GM18526 (cell line): ENCODE results near the gene TM2D1.

Experiments
- POLR2A ChIP-seq: IDR thresholded peaks from 3 replicates; pipeline ENCODE4 v1.6.1; 2011; ENCODE audit not compliant: insufficient read length; ENCODE audit errors: extremely low read depth

TM2D1 gene

GRCh38 chr1:61638296-61638695, 86.6 kb downstream of the TM2D1 start:
- no peak for TF ChIP-seq POLR2A

- TF ChIP-seq POLR2A: no peak
These were observed 87.5 kb downstream of the TM2D1 start for GRCh38 chr1:61637470-61637869.

GRCh38 chr1:61636814-61637213, 88.1 kb downstream of the TM2D1 start:
- TF ChIP-seq POLR2A: no peak

- TF ChIP-seq POLR2A: no peak
These were observed 88.6 kb downstream of the TM2D1 start for GRCh38 chr1:61636376-61636775.

DNA sequence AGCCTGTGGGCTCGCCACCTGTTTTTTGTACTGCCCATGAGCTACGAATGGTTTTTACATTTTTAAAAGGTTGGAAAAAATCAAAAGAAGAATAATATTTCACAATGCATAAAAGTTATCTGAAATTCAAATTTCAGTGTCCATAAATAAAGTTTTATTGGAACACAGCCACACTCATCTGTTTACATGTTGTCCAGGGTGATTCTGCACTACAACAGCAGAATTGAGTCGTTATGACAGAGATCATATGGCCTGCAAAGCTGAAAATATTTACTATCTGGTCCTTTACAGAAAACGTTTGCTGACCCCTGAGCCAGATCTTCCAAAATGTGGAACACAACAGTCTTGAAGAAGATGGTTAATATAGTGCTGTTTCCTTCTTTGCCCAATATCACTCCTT, 89.4 kb downstream of the TM2D1 start:
- no peak for TF ChIP-seq POLR2A

DNA sequence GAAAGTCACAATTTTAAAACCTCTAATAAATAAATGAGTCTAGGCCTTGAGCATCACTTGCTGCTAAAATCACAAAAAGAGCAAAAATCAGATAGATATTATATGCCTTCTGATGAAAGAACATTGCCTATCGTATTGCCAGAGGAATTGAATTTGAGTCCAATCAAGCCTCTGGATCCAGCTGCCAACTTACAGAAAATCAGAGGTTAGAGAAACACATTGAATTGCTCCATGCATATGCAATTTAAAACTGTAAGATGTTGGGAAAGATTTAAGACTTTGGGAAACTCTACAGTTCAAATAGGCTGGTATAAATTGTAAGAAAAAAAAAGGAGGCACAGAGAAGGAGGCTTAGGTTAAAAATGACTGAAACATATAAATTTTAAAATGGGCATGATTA, 93.5 kb downstream of the TM2D1 start:
- TF ChIP-seq POLR2A: no peak
